Thyroid gland (tissue), 4 donors: ENCODE data around the gene STK31. TPM values are rescaled to one million over a fixed set of nuclear protein-coding genes. Genes with fewer than 3 reads are reported as not detected.
"Not testable (repeated sequence)": the region's sequence is repeated elsewhere in the genome, so short reads cannot be mapped to it uniquely, and the experiment has no call there.

ENCODE experiments used
- DNase-seq, 2 donors: peaks; one replicate each; pipeline ENCODE4 v3.0.0-alpha.2; 2019
- H3K27ac ChIP-seq, 3 donors: fragments of 200-600 bp; sonication (generic); 1 replicate in 2 of 3; 2 replicates in 1 of 3; pipeline ENCODE4 v1.5.1; 2016 to 2019; ENCODE audit warnings: mild to moderate bottlenecking in 1 of 3, moderate library complexity in 1 of 3
- H3K27me3 ChIP-seq: fragments of 200-600 bp; sonication (generic); one replicate; pipeline ENCODE4 v1.5.1; 2019
- H3K36me3 ChIP-seq, 2 donors: fragments of 200-600 bp; sonication (generic); one replicate each; pipeline ENCODE4 v1.5.1; 2016 to 2019
- H3K4me1 ChIP-seq, 2 donors: fragments of 200-600 bp; sonication (generic); one replicate each; pipeline ENCODE4 v1.5.1; 2017 to 2019
- H3K4me3 ChIP-seq, 3 donors: fragments of 200-600 bp; sonication (generic); replicated peaks in 1 of 3; 1 replicate in 2 of 3; 2 replicates in 1 of 3; pipeline ENCODE4 v1.5.1; 2016; ENCODE audit warnings: mild to moderate bottlenecking in 1 of 3
- H3K9me3 ChIP-seq: fragments of 200-600 bp; sonication (generic); one replicate; pipeline ENCODE4 v1.5.1; 2017
- CTCF ChIP-seq, 6 experiments: fragments of 200-600 bp in 3 of 6; fragments of 450-650 bp in 3 of 6; sonication (generic) in 3 of 6; IDR thresholded peaks; one replicate each; pipeline ENCODE4 v1.5.1; 2016 to 2019; ENCODE audit warnings: antibody characterized with exemption in 6 of 6, mild to moderate bottlenecking in 2 of 6, inconsistent platforms in 1 of 6, moderate library complexity in 1 of 6
- POLR2A ChIP-seq, 2 donors: fragments of 450-650 bp; IDR thresholded peaks; one replicate each; pipeline ENCODE4 v1.6.1; 2017; ENCODE audit warnings: antibody characterized with exemption in 2 of 2, mild to moderate bottlenecking in 2 of 2, moderate library complexity in 1 of 2
- WGBS, 2 donors: methylation state at CpG; one replicate each; pipeline ENCODE4 v1.1.5; 2017; 5-methylcytosine and 5-hydroxymethylcytosine counted together
- intact Hi-C: fragments of 100-400 bp; cut with DNase I; formaldehyde crosslinking; loops from one replicate; pipeline ENCODE4 v1.15.1; 2023
- total RNA-seq, 4 donors: library from RNA; depleted of rRNA; stranded (reverse); fragments of >200 nt; gene quantifications; one replicate each; pipeline ENCODE4 v1.2.3, GENCODE V29; 2016

The STK31 gene
- total RNA-seq, 4 donors from 2014 or later = 0.27 to 2.3 (median 0.70) TPM

DNA sequence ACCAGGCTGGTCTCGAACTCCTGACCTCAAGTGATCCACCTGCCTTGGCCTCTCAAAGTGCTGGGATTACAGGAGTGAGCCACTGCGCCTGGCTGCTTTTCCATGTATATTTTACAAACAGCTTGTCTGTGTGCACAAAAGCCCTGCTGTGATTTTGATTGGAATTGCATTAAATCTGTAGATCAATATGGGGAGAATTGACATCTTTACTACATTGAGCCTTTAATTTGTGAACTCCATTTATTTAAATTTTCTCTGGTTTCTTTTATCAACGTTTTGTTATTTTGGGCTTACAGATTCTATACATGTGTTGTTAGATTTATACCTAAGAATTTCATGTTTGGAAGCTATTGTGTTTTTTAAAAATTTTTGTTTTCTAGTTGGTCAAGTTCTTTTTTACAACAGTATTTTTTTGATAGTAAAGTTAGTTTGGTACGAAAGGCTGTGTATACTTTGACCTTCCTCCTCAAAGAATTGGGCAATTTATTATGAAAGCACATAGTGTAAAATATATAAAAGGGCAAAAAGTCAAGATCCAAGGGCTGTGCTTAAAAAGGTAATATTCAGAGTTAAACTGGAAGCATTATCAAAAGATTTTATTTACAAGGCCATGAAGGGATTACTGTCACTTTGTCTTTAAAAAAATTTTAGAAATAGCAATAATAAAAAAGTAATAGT is 92.8 kb downstream of the STK31 start:
- no peak overlapping the region for H3K27ac ChIP-seq
- no peaks in the 10 kb centered on the region for H3K27me3 ChIP-seq
- DNase-seq = no peak
- WGBS, 2 donors = 67 to 81% methylated on average over 4 of the region's 4 CpGs
- H3K4me1 ChIP-seq = no peaks in the 10 kb centered on the region
- TF ChIP-seq CTCF (IDR thresholded peaks at IDR 0.05) = no peak
- TF ChIP-seq POLR2A (IDR thresholded peaks at IDR 0.05) = no peak
- no peaks in the 10 kb centered on the region for H3K9me3 ChIP-seq
- H3K4me3 ChIP-seq = no peak overlapping the region
- intact Hi-C loops = no loop called here
- no peaks in the 10 kb centered on the region for H3K36me3 ChIP-seq

DNA sequence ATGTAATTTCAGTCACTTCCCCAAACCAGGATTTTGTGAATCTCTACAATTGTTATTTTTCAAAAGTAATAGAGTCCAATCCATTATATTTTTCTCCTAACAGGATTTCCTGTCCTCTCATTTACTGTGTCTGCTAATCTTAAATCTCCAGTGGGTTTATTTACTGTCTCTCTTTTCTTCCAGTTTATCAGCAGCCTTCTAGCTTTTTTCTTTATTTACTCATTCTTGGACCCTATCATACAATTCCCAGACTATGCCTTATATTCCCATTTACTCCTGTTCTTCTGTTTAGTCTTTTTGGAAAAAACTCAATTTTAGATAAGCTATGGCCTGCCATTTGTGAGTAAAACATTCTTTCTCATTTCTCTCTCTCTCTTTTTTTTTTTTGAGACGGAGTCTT is 94.7 kb downstream of the STK31 start:
- TF ChIP-seq CTCF (IDR thresholded peaks at IDR 0.05) = no peak
- TF ChIP-seq POLR2A (IDR thresholded peaks at IDR 0.05) = no peak

GRCh38 chr7:23808421-23808820 is 98.4 kb downstream of the STK31 start:
- intact Hi-C loops = no loop called here
- Histone ChIP-seq H3K27me3 (no peaks in the 10 kb centered on the region), H3K9me3 (no peaks in the 10 kb centered on the region), H3K27ac (no peak overlapping the region), H3K4me1 (no peaks in the 10 kb centered on the region), H3K4me3 (no peak overlapping the region), H3K36me3 (no peaks in the 10 kb centered on the region)
- DNase-seq = no peak
- TF ChIP-seq CTCF (IDR thresholded peaks at IDR 0.05) (no peak), POLR2A (IDR thresholded peaks at IDR 0.05) (no peak)
- 83 to 90% methylated on average over 3 of the region's 3 CpGs for WGBS, 2 donors

More for the DNA sequence above, 94.7 kb downstream of the STK31 start:
- DNase-seq = no peak
- intact Hi-C loops = no loop called here
- Histone ChIP-seq H3K4me3 (no peak overlapping the region), H3K27me3 (no peaks in the 10 kb centered on the region), H3K9me3 (no peaks in the 10 kb centered on the region), H3K27ac (no peak overlapping the region), H3K4me1 (no peaks in the 10 kb centered on the region), H3K36me3 (no peaks in the 10 kb centered on the region)
- WGBS, 2 donors = 63 to 64% methylated on average over 1 of the region's 1 CpG

DNA sequence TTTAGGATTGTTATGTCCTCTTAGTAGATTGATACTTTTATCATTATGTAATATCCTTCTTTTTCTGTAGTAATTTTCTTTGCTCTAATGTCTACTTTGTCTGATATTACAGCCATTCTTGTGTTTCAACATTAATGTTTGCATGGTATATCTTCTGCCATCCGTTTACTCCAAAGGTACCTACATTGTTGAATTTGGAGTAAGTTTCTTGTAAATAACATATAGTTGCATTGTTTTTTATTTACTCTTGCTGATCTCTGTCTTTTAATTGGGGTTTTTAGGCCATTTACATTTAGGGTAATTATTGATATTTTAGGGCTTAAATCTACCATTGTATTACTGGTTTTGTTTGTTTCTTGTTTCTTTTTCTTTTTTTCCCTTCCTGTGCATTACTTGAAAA is 100.1 kb downstream of the STK31 start:
- no peak for DNase-seq
- Histone ChIP-seq H3K27me3 (no peaks in the 10 kb centered on the region), H3K4me3 (no peak overlapping the region), H3K36me3 (no peaks in the 10 kb centered on the region), H3K4me1 (no peaks in the 10 kb centered on the region), H3K27ac (no peak overlapping the region), H3K9me3 (no peaks in the 10 kb centered on the region)
- intact Hi-C loops = no loop called here
- TF ChIP-seq CTCF (IDR thresholded peaks at IDR 0.05) (no peak), POLR2A (IDR thresholded peaks at IDR 0.05) (no peak)
- 91 to 96% methylated on average over 1 of the region's 1 CpG for WGBS, 2 donors

GRCh38 chr7:23811540-23811939 is 101.5 kb downstream of the STK31 start:
- no peak overlapping the region for H3K27ac ChIP-seq
- H3K4me1 ChIP-seq = no peaks in the 10 kb centered on the region
- intact Hi-C loops = no loop called here
- WGBS, 2 donors = 100% methylated on average over 1 of the region's 1 CpG
- no peak overlapping the region for H3K4me3 ChIP-seq
- DNase-seq = no peak
- no peak for TF ChIP-seq CTCF (IDR thresholded peaks at IDR 0.05)
- TF ChIP-seq POLR2A (IDR thresholded peaks at IDR 0.05) = no peak
- no peaks in the 10 kb centered on the region for H3K36me3 ChIP-seq
- no peaks in the 10 kb centered on the region for H3K27me3 ChIP-seq
- H3K9me3 ChIP-seq = no peaks in the 10 kb centered on the region

GRCh38 chr7:23828125-23828524 is 118.1 kb downstream of the STK31 start:
- not testable (repeated sequence) for H3K27ac ChIP-seq, H3K9me3 ChIP-seq
- 91 to 96% methylated on average over 10 of the region's 10 CpGs for WGBS, 2 donors

GRCh38 chr7:23832733-23833132 is 122.7 kb downstream of the STK31 start:
- DNase-seq, H3K4me1 ChIP-seq, H3K36me3 ChIP-seq, H3K9me3 ChIP-seq, intact Hi-C loops, H3K27me3 ChIP-seq, H3K27ac ChIP-seq, H3K4me3 ChIP-seq: not testable (repeated sequence)
- WGBS, 2 donors = 70 to 79% methylated on average over 4 of the region's 4 CpGs

More at GRCh38 chr7:23828125-23828524, 118.1 kb downstream of the STK31 start:
- H3K4me1 ChIP-seq, DNase-seq, H3K4me3 ChIP-seq, intact Hi-C loops, H3K27me3 ChIP-seq, H3K36me3 ChIP-seq: not testable (repeated sequence)
